ENCODE measurements around the gene SCLT1.

DNA sequence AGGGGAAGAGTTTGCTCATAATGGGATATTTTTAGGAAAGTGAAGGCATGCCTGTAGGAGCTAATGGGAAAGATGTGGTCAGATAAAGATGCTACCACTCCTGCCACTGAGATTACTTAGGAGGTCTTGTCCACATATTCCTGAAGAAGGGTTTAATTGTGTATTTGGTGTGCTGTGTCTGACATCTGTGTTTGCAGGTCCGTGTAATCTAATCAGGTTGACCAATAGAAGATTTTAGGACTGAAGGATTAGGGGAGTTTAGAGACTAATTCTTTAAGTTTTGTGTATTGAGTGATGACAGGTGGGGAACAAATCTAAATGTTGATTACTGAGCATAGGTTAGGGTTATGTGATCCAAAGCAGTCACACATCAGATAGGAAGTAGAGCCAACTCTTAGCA is 226.6 kb downstream of the SCLT1 start:
- TF ChIP-seq, protein P1, sequence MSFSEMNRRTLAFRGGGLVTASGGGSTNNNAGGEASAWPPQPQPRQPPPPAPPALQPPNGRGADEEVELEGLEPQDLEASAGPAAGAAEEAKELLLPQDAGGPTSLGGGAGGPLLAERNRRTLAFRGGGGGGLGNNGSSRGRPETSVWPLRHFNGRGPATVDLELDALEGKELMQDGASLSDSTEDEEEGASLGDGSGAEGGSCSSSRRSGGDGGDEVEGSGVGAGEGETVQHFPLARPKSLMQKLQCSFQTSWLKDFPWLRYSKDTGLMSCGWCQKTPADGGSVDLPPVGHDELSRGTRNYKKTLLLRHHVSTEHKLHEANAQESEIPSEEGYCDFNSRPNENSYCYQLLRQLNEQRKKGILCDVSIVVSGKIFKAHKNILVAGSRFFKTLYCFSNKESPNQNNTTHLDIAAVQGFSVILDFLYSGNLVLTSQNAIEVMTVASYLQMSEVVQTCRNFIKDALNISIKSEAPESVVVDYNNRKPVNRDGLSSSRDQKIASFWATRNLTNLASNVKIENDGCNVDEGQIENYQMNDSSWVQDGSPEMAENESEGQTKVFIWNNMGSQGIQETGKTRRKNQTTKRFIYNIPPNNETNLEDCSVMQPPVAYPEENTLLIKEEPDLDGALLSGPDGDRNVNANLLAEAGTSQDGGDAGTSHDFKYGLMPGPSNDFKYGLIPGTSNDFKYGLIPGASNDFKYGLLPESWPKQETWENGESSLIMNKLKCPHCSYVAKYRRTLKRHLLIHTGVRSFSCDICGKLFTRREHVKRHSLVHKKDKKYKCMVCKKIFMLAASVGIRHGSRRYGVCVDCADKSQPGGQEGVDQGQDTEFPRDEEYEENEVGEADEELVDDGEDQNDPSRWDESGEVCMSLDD (CRISPR knock-in tag; IDR thresholded peaks at IDR 0.05; ENCODE audit: borderline replicate concordance): no peak
- no peak for TF ChIP-seq ZNF354B (CRISPR knock-in tag; IDR thresholded peaks at IDR 0.05)

Measured in HepG2 (cell line).